IPS DF 4.7 (cell line): ENCODE results near the gene POU5F1.
"Not testable (repeated sequence)": the region's sequence is repeated elsewhere in the genome, so short reads cannot be mapped to it uniquely, and the experiment has no call there.

Experiments used
- DNase-seq: peaks from one replicate; pipeline ENCODE4 v3.0.0-alpha.2; 2013; ENCODE audit warnings: low spot score; ENCODE audit errors: extremely low read depth

The POU5F1 gene

GRCh38 chr6:31169123-31169857 lies 1.2 kb downstream of the POU5F1 start:
- DNase-seq, result no peak

DNA sequence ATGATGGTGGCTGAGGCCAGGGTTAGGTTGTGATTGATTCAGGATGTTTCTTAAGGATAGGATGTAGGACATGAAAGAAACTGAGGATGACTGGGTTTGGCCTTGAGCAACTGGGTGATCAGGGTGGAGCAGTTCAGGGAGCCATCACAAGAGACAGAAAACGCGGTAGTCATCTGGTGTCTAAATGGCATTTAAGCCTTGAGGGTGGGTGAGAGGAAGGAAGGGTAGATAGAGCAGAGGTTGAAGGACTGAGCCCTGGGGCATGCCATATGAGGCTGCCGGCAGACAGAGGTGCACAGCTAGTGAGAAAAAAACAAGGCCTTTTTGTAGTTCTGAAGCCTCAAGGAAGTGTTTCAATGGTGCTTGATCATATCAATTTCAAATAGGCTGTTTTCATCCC lies 1.9 kb downstream of the POU5F1 start:
- DNase-seq, result no peak

DNA sequence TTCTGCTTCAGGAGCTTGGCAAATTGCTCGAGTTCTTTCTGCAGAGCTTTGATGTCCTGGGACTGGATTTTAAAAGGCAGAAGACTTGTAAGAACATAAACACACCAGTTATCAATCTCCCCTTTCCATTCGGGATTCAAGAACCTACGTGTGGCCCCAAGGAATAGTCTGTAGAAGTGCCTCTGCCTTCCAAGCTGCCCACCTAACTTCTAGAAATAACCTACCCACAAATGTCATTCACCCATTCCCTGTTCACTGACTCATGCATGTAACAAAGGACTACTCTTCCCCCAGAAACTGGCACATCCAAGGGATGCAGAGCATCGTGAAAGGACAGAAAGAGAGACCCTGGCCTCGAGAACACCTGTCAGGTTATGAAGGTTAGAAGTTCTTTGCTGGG lies 4.5 kb downstream of the POU5F1 start:
- no peak for DNase-seq

GRCh38 chr6:31165064-31165832 lies 5.2 kb downstream of the POU5F1 start:
- DNase-seq, result not testable (repeated sequence)

- DNase-seq, result not testable (repeated sequence)
Observed at GRCh38 chr6:31164475-31165063, 5.9 kb downstream of the POU5F1 start.

DNA sequence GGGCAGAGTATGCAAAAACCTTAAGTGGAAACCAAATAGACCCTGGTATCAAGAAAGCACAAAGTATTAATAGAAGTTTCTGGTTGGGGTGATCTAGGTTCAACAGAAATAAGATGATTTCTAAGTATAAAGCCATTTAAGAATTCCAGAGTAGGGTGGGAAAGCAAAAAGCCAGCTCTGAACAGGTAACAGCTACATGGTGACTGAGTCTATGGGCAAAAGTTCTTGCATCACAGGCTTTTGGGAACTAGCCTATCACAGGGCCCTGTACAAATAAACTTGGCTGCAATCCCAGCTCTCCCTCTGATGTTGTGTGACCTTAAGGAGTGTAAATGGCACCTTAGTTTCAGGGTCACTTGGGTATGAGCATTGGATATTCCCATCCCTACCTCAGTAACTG lies 6.6 kb downstream of the POU5F1 start:
- no peak for DNase-seq

- DNase-seq, result no peak
Observed at GRCh38 chr6:31162463-31163165, 7.9 kb downstream of the POU5F1 start.

- DNase-seq, result no peak
Observed at GRCh38 chr6:31161216-31162126, 9.0 kb downstream of the POU5F1 start.

GRCh38 chr6:31158863-31159855 lies 11.3 kb downstream of the POU5F1 start:
- DNase-seq, result no peak

DNA sequence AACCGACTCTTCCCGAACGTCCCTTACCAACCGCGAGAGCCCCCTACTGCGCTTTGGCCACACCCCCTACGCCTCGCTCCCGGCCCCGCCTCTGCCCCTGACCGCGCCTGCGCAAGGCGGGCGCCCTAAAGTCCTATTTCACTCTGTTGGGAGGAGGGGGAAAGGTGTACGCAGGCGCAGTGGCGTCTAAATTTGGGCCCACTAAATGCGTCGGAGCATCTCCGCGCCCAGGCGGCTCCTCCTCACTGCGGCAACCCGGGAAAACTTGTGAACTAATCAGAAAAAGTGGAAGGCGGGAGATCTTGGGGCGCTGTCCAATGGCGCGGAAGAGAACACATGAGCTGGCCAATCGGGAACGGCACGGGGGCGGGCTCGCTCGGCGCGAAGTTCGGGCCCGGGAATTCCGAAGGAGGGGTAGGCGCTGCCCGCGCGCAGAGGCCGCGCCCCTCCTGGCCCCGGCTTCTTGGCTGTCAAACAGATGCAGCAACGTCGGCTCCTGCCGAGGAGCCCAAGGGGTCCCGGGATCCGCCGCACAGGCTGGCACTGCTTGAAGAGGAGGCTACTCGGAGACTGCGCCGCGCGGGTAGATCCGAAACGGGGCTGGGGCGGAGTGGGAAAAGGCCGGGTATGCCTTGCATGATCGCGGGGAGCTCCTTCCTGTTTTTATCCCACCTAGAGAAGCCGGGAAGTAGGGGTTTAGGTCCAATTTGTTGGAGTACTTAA lies 12.2 kb downstream of the POU5F1 start, which contains the start of gene TCF19:
TCF19 (plus strand) TSS at position 450 of the 723 bp plus-strand sequence. CDS start 881 bp downstream, outside the sequence.
- no peak for DNase-seq

DNA sequence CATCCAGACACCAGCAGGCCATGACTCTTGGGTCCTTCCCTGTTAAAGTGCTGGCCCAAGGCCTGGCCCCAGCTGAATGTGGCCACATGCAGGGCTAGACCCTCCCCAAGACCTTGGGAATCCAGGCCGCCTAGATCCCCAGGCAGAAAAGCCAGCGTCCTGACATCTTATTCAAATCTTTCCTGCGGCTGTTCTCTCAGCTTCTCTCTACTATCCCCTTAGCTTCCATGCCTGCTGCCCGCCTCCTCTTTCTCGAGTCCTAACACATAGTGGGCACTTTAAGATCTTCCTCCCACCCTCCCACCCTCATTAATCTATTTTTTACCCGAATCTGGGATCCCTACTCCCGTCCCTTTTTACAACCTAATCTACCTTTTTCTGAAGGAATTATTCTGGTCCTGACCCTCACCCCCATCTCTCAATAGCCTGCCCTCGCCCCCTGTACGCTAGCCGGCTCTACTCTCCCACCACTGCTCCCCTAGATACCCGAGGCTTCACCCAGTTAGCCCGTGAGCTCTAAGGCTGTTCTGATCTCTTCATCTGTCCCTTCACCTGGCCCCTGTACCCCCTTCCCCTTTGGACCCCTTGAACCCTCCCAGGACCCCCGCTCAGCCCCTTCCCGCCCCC lies 12.9 kb downstream of the POU5F1 start, which contains the start of gene CCHCR1:
CCHCR1 (minus strand) TSS at position 290 of the 627 bp plus-strand sequence; CDS start at position 88, 202 bp downstream.
- no peak for DNase-seq

DNA sequence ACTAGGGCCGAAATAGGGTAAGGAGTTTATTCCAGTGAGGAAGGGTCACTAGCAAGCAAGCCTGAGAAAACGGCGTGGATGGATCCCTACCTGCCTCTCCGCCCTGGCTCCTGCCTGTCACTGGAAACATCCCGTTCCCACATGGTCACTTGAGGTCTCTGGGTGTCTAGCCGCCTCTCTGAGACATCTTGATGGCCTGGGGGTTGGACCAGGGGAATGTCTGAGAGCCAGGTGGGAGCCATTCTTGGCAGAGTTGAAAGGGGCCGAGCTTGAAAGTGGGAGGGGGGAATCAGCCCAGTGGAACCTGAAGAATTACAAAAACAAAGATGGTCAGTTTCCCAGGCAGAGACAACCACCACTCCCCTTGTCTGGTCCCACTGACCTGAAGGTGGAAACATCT lies 13.8 kb downstream of the POU5F1 start:
- no peak for DNase-seq

GRCh38 chr6:31154436-31154835 lies 16.0 kb downstream of the POU5F1 start:
- no peak for DNase-seq

GRCh38 chr6:31152781-31153180 lies 17.7 kb downstream of the POU5F1 start:
- no peak for DNase-seq

DNA sequence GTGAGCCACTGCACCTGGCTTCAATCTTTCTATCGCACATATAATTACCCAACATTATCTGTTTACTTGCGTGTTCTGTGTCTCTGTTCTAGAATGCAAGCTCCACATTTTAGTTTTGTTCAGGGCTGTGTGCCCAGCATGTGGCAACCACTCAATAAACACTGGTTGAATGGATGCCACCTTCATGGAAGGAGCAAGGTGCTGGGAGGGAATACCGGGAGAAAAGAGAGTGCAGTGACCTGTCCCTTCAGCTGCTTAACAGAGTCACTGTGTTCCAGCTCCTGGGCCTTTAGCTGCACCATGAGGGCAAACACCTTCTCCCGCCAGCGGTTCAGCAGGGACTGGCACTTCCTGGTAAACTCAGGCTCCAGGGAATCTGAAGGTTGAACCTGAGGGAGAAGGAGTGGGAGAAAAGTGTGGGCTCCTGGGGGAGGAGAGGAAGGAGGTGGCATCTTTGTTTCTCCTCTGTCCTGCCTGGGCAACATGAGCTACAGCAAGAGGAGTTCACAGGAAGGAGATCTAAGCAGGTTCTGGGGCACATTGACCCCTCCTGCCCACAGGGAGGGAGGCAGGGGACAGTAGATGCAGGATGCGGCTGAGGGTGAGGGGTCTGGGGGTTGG lies 20.5 kb downstream of the POU5F1 start:
- no peak for DNase-seq

- DNase-seq, result no peak
Observed at GRCh38 chr6:31145386-31145785, 25.1 kb downstream of the POU5F1 start.

DNA sequence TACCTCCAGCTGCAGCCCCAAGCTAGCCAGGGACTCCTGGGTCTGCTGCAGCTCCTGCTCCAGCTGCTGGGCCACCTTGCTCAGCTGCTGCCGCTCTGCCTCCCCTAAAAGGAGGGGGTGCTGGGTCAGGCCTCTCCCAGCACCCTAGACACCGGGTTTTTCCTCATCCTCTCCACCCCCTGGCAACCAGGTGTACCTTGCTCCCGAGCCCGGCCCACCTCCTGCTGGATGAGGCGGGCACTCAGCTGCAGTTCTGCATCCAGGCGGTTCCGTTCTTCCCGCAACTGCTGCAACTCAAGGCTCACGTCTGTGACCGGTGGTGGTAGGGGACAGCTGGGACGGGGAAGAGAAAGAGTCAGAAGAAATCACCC lies 25.5 kb downstream of the POU5F1 start:
- DNase-seq, result no peak
